GM12878 (cell line): ENCODE measurements around the gene TAF3. TPM values are rescaled to one million over a fixed set of nuclear protein-coding genes. Genes with fewer than 3 reads are reported as not detected.

ENCODE experiments used
- ATAC-seq: fragments of 200-7000 bp; cut with Tn5 transposase; 3 replicates; pipeline ENCODE4 v1.9.1; 2020; ENCODE audit warnings: mild to moderate bottlenecking, moderate library complexity
- BruUV-seq: library from RNA; stranded (reverse); fragments of 400-500 nt; replicated peaks from 2 replicates; lab custom pipeline; 2021; lab: Mats Ljungman, UMichigan
- CTCF ChIA-PET: fragments of 300-600 bp; sonication (Branson Sonifier 250); formaldehyde crosslinking; extraction: SDS; loops from one replicate; lab custom pipeline; 2021; ENCODE audit warnings: inconsistent platforms; lab: Yijun Ruan, JAX
- POLR2A ChIA-PET: fragments of 350-600 bp; formaldehyde crosslinking; extraction: SDS; loops from one replicate; lab custom pipeline; 2021; ENCODE audit warnings: inconsistent platforms; lab: Charles Lee
- RAD21 ChIA-PET: fragments of 300-600 bp; sonication (Branson Sonifier 250); formaldehyde crosslinking; loops from one replicate; lab custom pipeline; 2023; ENCODE audit warnings: antibody characterized with exemption; ENCODE audit not compliant: unreplicated experiment; lab: Charles Lee
- SMC1A ChIA-PET: fragments of 300-600 bp; sonication (Branson Sonifier 250); formaldehyde crosslinking; loops from one replicate; lab custom pipeline; 2023; ENCODE audit not compliant: unreplicated experiment, uncharacterized antibody; lab: Charles Lee
- DNase-seq: peaks from one replicate; pipeline ENCODE4 v3.0.0-alpha.2; 2011; ENCODE audit warnings: low read depth, low spot score
- FAIRE-seq: peaks from 3 replicates; lab custom pipeline; 2011; peaks lifted over from hg19 to GRCh38; lab: Jason Lieb, UNC
- H2AFZ ChIP-seq: 2 replicates; pipeline ENCODE4 v1.6.0; 2011; ENCODE audit warnings: low read depth, low read length, control low read depth; ENCODE audit not compliant: control insufficient read depth
- H3K27ac ChIP-seq: 2 replicates; pipeline ENCODE4 v1.5.1; 2011; ENCODE audit warnings: control low read depth; ENCODE audit not compliant: control insufficient read depth, insufficient read depth
- H3K27me3 ChIP-seq, 2 experiments: replicated peaks in 1 of 2; 2 replicates each; pipeline versions ENCODE4 v1.6.0 to v1.6.1; 2011; ENCODE audit warnings: low read length in 1 of 2; ENCODE audit not compliant: control insufficient read depth in 2 of 2, insufficient read depth in 2 of 2
- H3K36me3 ChIP-seq, 2 experiments: 2 replicates each; pipeline ENCODE4 v1.5.1; 2011; ENCODE audit warnings: low read length in 1 of 2; ENCODE audit not compliant: control insufficient read depth in 2 of 2, insufficient read depth in 2 of 2
- H3K4me1 ChIP-seq: 2 replicates; pipeline ENCODE4 v1.6.1; 2011; ENCODE audit warnings: mild to moderate bottlenecking, low read length, moderate library complexity, mixed read lengths; ENCODE audit not compliant: control insufficient read depth, insufficient read depth
- H3K4me2 ChIP-seq: 2 replicates; pipeline ENCODE4 v1.6.0; 2011; ENCODE audit warnings: control low read depth; ENCODE audit not compliant: control insufficient read depth, insufficient read depth
- H3K4me3 ChIP-seq: fragments of 200-600 bp; sonication (generic); 2 replicates; pipeline ENCODE4 v1.5.1; 2016
- H3K79me2 ChIP-seq: 2 replicates; pipeline ENCODE4 v1.6.0; 2011; ENCODE audit warnings: low read length; ENCODE audit not compliant: control insufficient read depth, insufficient read depth
- H3K9ac ChIP-seq: 2 replicates; pipeline ENCODE4 v1.8.0; 2011; ENCODE audit warnings: low read length, control low read depth, mixed read lengths; ENCODE audit not compliant: control insufficient read depth, insufficient read depth
- H3K9me3 ChIP-seq: replicated peaks from 3 replicates; pipeline ENCODE4 v1.5.1; 2011; ENCODE audit warnings: mild to moderate bottlenecking, low read length; ENCODE audit not compliant: control insufficient read depth, insufficient read depth
- H4K20me1 ChIP-seq: 2 replicates; pipeline ENCODE4 v1.6.0; 2011; ENCODE audit not compliant: control insufficient read depth, insufficient read depth
- BHLHE40 ChIP-seq, 2 experiments: fragments of 450-650 bp in 1 of 2; IDR thresholded peaks; 2 replicates each; pipeline ENCODE4 v1.6.1; 2011 to 2017; ENCODE audit warnings: low read depth in 2 of 2, borderline replicate concordance in 1 of 2, improper control_type of control experiment in 1 of 2, low read length in 1 of 2, mild to moderate bottlenecking in 1 of 2
- CBFB ChIP-seq: IDR thresholded peaks from 2 replicates; pipeline ENCODE4 v1.6.1; 2016; ENCODE audit warnings: antibody characterized with exemption, low read depth
- FOS ChIP-seq: IDR thresholded peaks from 3 replicates; pipeline ENCODE4 v1.6.1; 2011; ENCODE audit warnings: borderline replicate concordance; ENCODE audit not compliant: insufficient read length; ENCODE audit errors: extremely low read depth
- HDAC2 ChIP-seq: fragments of 200-600 bp; sonication (generic); IDR thresholded peaks from 2 replicates; pipeline ENCODE4 v1.6.1; 2017
- KDM1A ChIP-seq: fragments of 200-600 bp; sonication (generic); IDR thresholded peaks from 2 replicates; pipeline ENCODE4 v1.6.1; 2016; ENCODE audit warnings: borderline replicate concordance
- MYC ChIP-seq: IDR thresholded peaks from 2 replicates; pipeline ENCODE4 v1.6.1; 2011; ENCODE audit warnings: mild to moderate bottlenecking, low read length, moderate library complexity, inconsistent platforms; ENCODE audit not compliant: insufficient read depth, insufficient replicate concordance, insufficient read length, severe bottlenecking
- PML ChIP-seq: IDR thresholded peaks from 2 replicates; pipeline ENCODE4 v1.6.1; 2012; ENCODE audit warnings: low read length, inconsistent platforms
- RB1 ChIP-seq: fragments of 450-650 bp; formaldehyde crosslinking; IDR thresholded peaks from 2 replicates; pipeline ENCODE4 v1.6.1; 2017; ENCODE audit warnings: mild to moderate bottlenecking, borderline replicate concordance
- SKIL ChIP-seq: fragments of 450-650 bp; IDR thresholded peaks from 2 replicates; pipeline ENCODE4 v1.6.1; 2017; ENCODE audit warnings: mild to moderate bottlenecking, low read depth, inconsistent platforms; ENCODE audit not compliant: poor library complexity, severe bottlenecking
- TCF12 ChIP-seq: IDR thresholded peaks from 2 replicates; pipeline ENCODE4 v1.6.1; 2011; ENCODE audit warnings: low read depth, mild to moderate bottlenecking, low read length
- ZNF207 ChIP-seq: fragments of 450-650 bp; IDR thresholded peaks from 2 replicates; pipeline ENCODE4 v1.6.1; 2014; ENCODE audit warnings: antibody characterized with exemption, mild to moderate bottlenecking, borderline replicate concordance
- WGBS: methylation state at CpG from one replicate; pipeline ENCODE4 v1.1.6; 2016; ENCODE audit warnings: low lambda C conversion rate; ENCODE audit not compliant: insufficient replicate concordance, insufficient coverage; ENCODE audit errors: missing lambda C conversion rate; 5-methylcytosine and 5-hydroxymethylcytosine counted together
- in situ Hi-C: fragments of 300-500 bp; cut with MboI; formaldehyde crosslinking; loops from 9 replicates; pipeline ENCODE4 v1.14.3; 2018; ENCODE audit warnings: mixed read lengths
- intact Hi-C: fragments of 100-400 bp; cut with micrococcal nuclease; formaldehyde crosslinking; loops from one replicate; pipeline ENCODE4 v1.14.2; 2022; ENCODE audit not compliant: unreplicated experiment
- polyA plus RNA-seq, 11 experiments: library from polyadenylated mRNA; depleted of rRNA in 4 of 11; unstranded in 6 of 11; stranded (reverse) in 5 of 11; fragments of >200 nt; fragmentation: Nextera tagmentation in 4 of 11; fragmentation: Illumina TruSeq in 1 of 11; extraction: Ambion mirVana in 4 of 11; extraction: Trizol in 1 of 11; gene quantifications; 1 replicate in 1 of 11; 2 replicates in 10 of 11; pipeline versions ENCODE4 v1.2.1 to v1.2.3, GENCODE V29; 2011 to 2016; ENCODE audit warnings: inconsistent platforms in 2 of 11, missing spikeins in 2 of 11, low read depth in 1 of 11
- total RNA-seq, 4 experiments: library from RNA; depleted of rRNA in 3 of 4; stranded (reverse); fragments of >200 nt in 3 of 4; fragmentation: Illumina TruSeq in 1 of 4; extraction: Trizol in 1 of 4; gene quantifications; 2 replicates each; pipeline versions ENCODE4 v1.2.1 to v1.2.3, GENCODE V29; 2013 to 2021
- TF ChIP-seq, protein P1 (sequence below): IDR thresholded peaks from 2 replicates; pipeline ENCODE4 v1.6.1; 2011; ENCODE audit warnings: low read depth, low read length, improper control_type of control experiment, borderline replicate concordance

The TAF3 gene
- total and polyA plus RNA-seq, 10 of the 15 experiments (the other 5 are each of a cell fraction or from before 2014, with no cell fraction given): 2.0 to 10.1 (median 3.7) TPM

DNA sequence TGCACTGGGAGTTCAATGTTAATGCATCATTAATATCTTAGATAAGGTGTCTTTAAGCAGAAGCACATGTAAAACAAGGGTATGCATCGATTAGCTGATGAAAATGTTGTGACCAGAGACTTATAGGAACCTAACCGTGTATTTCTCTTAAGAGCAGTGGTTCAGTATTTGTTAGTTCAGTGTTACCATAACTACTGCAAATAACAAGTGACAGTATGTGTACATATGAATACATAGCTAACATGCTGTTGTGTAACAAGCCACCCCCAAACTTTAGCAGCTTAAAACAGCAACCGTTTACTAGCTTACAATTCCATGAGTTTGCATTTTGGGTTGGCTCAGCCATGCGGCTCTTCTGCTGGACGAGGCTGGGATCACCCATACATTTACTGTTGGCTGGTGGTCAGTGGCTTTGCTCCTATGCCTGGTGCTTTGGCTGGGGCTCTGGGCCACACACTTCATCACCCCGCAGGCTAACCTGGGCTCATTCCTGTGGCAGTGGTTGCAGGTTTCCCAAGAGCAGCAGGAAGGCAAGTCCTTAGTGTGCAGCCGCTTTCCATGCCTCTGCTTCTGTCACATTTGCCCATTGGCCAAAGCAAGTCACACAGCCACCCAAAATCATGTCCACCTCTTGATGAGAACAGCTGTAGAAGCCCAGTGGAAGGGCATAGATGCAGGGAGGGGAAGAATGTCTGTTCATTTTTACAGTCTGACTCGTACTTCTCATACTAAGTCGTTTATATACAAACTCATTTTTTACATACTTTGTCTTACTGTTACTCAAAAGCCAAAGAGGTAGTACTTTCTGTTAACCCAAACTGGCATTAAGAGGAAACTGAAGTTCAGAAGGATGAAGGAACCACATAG is 132.9 kb downstream of the TAF3 start:
- TF ChIP-seq CBFB: no peak
- in situ Hi-C loops (no loop called here), intact Hi-C loops (no loop called here)
- ChIA-PET SMC1A (no interaction called here), RAD21 (no interaction called here), CTCF (no interaction called here), POLR2A (no interaction called here)
- Histone ChIP-seq H3K27ac (no peak overlapping the region), H3K79me2 (no peaks in the 10 kb centered on the region; the same call in 1 of the 2 replicates), H3K4me2 (no peak overlapping the region), H4K20me1 (no peaks in the 10 kb centered on the region), H3K9me3 (no peaks in the 10 kb centered on the region), H3K4me3 (no peak overlapping the region), H3K4me1 (no peaks in the 10 kb centered on the region), H3K36me3 (no peaks in the 10 kb centered on the region), H3K27me3 (no peaks in the 10 kb centered on the region), H3K9ac (no peak overlapping the region), H2AFZ (no peak overlapping the region)
- DNase-seq (no peak), ATAC-seq (no peak), FAIRE-seq (no peak)
- BruUV-seq: no TSS peak
- WGBS: 89% methylated on average over 9 of the region's 9 CpGs

- SMC1A ChIA-PET: no interaction called here
- no TSS peak for BruUV-seq
- no peak for TF ChIP-seq MYC
- TF ChIP-seq, protein P1, sequence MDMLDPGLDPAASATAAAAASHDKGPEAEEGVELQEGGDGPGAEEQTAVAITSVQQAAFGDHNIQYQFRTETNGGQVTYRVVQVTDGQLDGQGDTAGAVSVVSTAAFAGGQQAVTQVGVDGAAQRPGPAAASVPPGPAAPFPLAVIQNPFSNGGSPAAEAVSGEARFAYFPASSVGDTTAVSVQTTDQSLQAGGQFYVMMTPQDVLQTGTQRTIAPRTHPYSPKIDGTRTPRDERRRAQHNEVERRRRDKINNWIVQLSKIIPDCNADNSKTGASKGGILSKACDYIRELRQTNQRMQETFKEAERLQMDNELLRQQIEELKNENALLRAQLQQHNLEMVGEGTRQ: no peak
- TF ChIP-seq ZNF207: no peak
- no peak for TF ChIP-seq FOS
- TF ChIP-seq CBFB: no peak
- no peak for TF ChIP-seq SKIL
- TF ChIP-seq KDM1A: no peak
- TF ChIP-seq RB1: no peak
- TF ChIP-seq TCF12: no peak
- TF ChIP-seq HDAC2: no peak
- TF ChIP-seq PML: no peak
- TF ChIP-seq BHLHE40 (IDR thresholded peaks at IDR 0.05; ENCODE audit: borderline replicate concordance in 1 of 2, low read depth in 2 of 2, low read length in 1 of 2): no peak
These were observed 134.0 kb downstream of the TAF3 start for GRCh38 chr10:7952266-7952665.

More at GRCh38 chr10:7952266-7952665, 134.0 kb downstream of the TAF3 start:
- intact Hi-C loops: no loop called here
- H3K27me3 ChIP-seq: no peaks in the 10 kb centered on the region
- ATAC-seq (no peak), FAIRE-seq (no peak), DNase-seq (no peak)
- peaks cover 6% of the 10 kb centered on the region; the same call in 1 of the 2 replicates for H3K4me1 ChIP-seq
- H2AFZ ChIP-seq: no peak overlapping the region
- no peak overlapping the region for H3K27ac ChIP-seq
- H3K9ac ChIP-seq: no peak overlapping the region
- no peak overlapping the region for H3K4me3 ChIP-seq
- WGBS: 93% methylated on average over 3 of the region's 3 CpGs
- in situ Hi-C loops: no loop called here
- no peaks in the 10 kb centered on the region; the same call in none of the 2 replicates for H3K79me2 ChIP-seq
- ChIA-PET RAD21 (interaction anchor here (0.9 kb wide), 1 partner anchor 8 kb away, joined by 3 read pairs; no protein-coding TSS in a partner anchor), CTCF (no interaction called here), POLR2A (no interaction called here)
- H3K4me2 ChIP-seq: no peak overlapping the region
- H3K9me3 ChIP-seq: no peaks in the 10 kb centered on the region
- H3K36me3 ChIP-seq: no peaks in the 10 kb centered on the region
- H4K20me1 ChIP-seq: no peaks in the 10 kb centered on the region
